Measurements from ENCODE around the gene MRPS2.

DNA sequence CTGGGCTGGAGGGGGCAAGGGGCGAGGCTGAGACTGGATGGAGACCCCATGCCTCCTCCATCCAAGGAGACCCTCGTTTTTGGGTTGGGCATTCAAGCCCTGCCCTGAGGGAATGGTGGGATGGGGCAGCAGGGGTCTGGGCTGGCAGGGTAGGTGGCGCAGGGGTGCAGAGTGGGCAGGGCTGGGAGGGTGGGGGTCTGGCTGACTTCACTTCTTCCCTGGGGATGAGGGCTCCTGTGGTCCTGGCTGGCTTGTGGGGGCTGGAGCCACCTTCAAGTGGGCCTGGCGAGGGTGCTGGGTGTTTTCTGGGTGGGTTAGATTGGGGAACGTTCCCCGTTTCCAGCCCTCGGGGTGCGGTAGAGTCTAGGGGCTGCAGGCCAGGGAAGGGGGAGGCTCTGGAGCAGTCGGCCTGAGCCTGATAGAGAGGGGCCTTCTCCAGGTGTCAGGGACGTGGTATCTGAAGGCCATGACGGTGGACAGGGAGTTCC is 21.2 kb downstream of the MRPS2 start:
- no peak for TF ChIP-seq CTCF (IDR thresholded peaks at IDR 0.05)
- no peak for TF ChIP-seq POLR2AphosphoS5 (IDR thresholded peaks at IDR 0.05)

Data from gastroesophageal sphincter (tissue), 3 donors.